HepG2 (cell line): ENCODE measurements around the gene EEF1AKMT1.

ENCODE experiments used
- EED ChIP-seq: sonication (generic); formaldehyde crosslinking; IDR thresholded peaks from 2 replicates; pipeline ENCODE4 v1.5.0; 2020; ENCODE audit warnings: mild to moderate bottlenecking, missing genetic modification reagents
- FOXA3 ChIP-seq: IDR thresholded peaks from 2 replicates; pipeline ENCODE4 v1.6.1; 2016; ENCODE audit warnings: missing genetic modification reagents, missing compliant biosample characterization
- IRX3 ChIP-seq: sonication (generic); formaldehyde crosslinking; IDR thresholded peaks from 2 replicates; pipeline ENCODE4 v1.8.1; 2023; ENCODE audit warnings: mild to moderate bottlenecking, low read depth, missing genetic modification reagents, borderline replicate concordance
- PHF20 ChIP-seq: sonication (generic); formaldehyde crosslinking; IDR thresholded peaks from 2 replicates; pipeline ENCODE4 v1.5.0; 2020; ENCODE audit warnings: mild to moderate bottlenecking, missing genetic modification reagents
- POLR2AphosphoS5 ChIP-seq: IDR thresholded peaks from 2 replicates; pipeline ENCODE4 v1.6.1; 2012; ENCODE audit warnings: low read depth, low read length
- TRIM24 ChIP-seq: sonication (generic); formaldehyde crosslinking; IDR thresholded peaks from 2 replicates; pipeline ENCODE4 v1.8.0; 2022; ENCODE audit warnings: mild to moderate bottlenecking, missing genetic modification reagents

GRCh38 chr13:20685092-20685491, 88.7 kb downstream of the EEF1AKMT1 start:
- TF ChIP-seq EED (CRISPR knock-in tag) (no peak), IRX3 (CRISPR knock-in tag) (no peak), POLR2AphosphoS5 (no peak), TRIM24 (CRISPR knock-in tag) (no peak), PHF20 (no peak), FOXA3 (CRISPR knock-in tag) (no peak)
